Stimulated activated CD8-positive, alpha-beta memory T cell treated with anti-CD3 and anti-CD28 coated beads, Interleukin-7, amount 100 ng/mL, for 1 hour (primary cell): ENCODE results near the gene DHRS13.

Source experiments
- DNase-seq, 2 donors: peaks; one replicate each; pipeline ENCODE4 v3.0.0-alpha.2; 2020; ENCODE audit warnings: low read depth in 2 of 2

Gene DHRS13

GRCh38 chr17:28858801-28859355, 44.0 kb downstream of the DHRS13 start:
- no peak for DNase-seq

- DNase-seq, result no peak
Measured at GRCh38 chr17:28857905-28858800, 44.7 kb downstream of the DHRS13 start.

- DNase-seq, result no peak
Measured at GRCh38 chr17:28856028-28856574, 46.8 kb downstream of the DHRS13 start.

- DNase-seq, result no peak
Measured at GRCh38 chr17:28855336-28855679, 47.6 kb downstream of the DHRS13 start.

- peak; percentile 49 to 64 for DNase-seq
Measured at GRCh38 chr17:28854457-28855335, 48.2 kb downstream of the DHRS13 start, which contains the start of gene ERAL1. Gene ERAL1, plus strand, starts transcription at chr17:28855016. Its CDS starts 19 bp downstream, at chr17:28855035.

GRCh38 chr17:28853295-28853694, 49.6 kb downstream of the DHRS13 start:
- no peak for DNase-seq

- DNase-seq, result no peak
Measured at GRCh38 chr17:28849281-28849680, 53.6 kb downstream of the DHRS13 start.

- peak in 1 of 2 donors; percentile 33 for DNase-seq
Measured at GRCh38 chr17:28848667-28849066, 54.2 kb downstream of the DHRS13 start.
